ENCODE measurements around the gene MCM9. TPM values are rescaled to one million over a fixed set of nuclear protein-coding genes. Genes with fewer than 3 reads are reported as not detected.

Gene MCM9
- total and polyA plus RNA-seq, 2 donors (not counting 1 experiment from before 2014, with no cell fraction given), result 14.0 to 54.5 TPM

- H3K4me1 ChIP-seq (ENCODE audit: control insufficient read depth in 2 of 2, insufficient read depth in 2 of 2, low read length in 2 of 2), result no peaks in the 10 kb centered on the region
- no peak for TF ChIP-seq EZH2 (IDR thresholded peaks at IDR 0.05; ENCODE audit: borderline replicate concordance, insufficient read depth, low read depth, low read length, poor library complexity, severe bottlenecking)
- TF ChIP-seq CTCF (IDR thresholded peaks at IDR 0.05), result no peak
Observed at GRCh38 chr6:118764766-118765165, 170.2 kb downstream of the MCM9 start.

More at GRCh38 chr6:118764766-118765165, 170.2 kb downstream of the MCM9 start:
- intact Hi-C loops (cut with micrococcal nuclease), result no loop called here
- Histone ChIP-seq H2AFZ (ENCODE audit: insufficient read depth, low read depth, low read length, poor library complexity, severe bottlenecking) (no peak overlapping the region), H3K9me3 (ENCODE audit: control extremely low read depth in 1 of 3, control insufficient read depth in 2 of 3, insufficient read depth in 1 of 3, low read length in 2 of 3) (no peaks in the 10 kb centered on the region), H3K27me3 (replicated peaks in 1 of 4; ENCODE audit: control extremely low read depth in 1 of 4, control insufficient read depth in 3 of 4, insufficient read depth in 4 of 4, low read length in 3 of 4) (no peaks in the 10 kb centered on the region), H4K20me1 (ENCODE audit: control insufficient read depth, insufficient read depth, low read length, poor library complexity, severe bottlenecking) (no peaks in the 10 kb centered on the region), H3K79me2 (ENCODE audit: control insufficient read depth, insufficient read depth, low read length) (no peaks in the 10 kb centered on the region), H3K4me3 (ENCODE audit: control extremely low read depth in 1 of 5, extremely low read depth in 1 of 5, insufficient read depth in 1 of 5, low read depth in 2 of 5, low read length in 4 of 5) (no peak overlapping the region), H3K4me2 (replicated peaks; ENCODE audit: low read depth, low read length, poor library complexity, severe bottlenecking) (no peak overlapping the region), H3K9ac (ENCODE audit: low read length) (no peak overlapping the region), H3K36me3 (replicated peaks in 1 of 2; ENCODE audit: control extremely low read depth in 1 of 2, control insufficient read depth in 1 of 2, extremely low read depth in 1 of 2, insufficient read depth in 2 of 2, low read length in 1 of 2) (no peaks in the 10 kb centered on the region), H3K27ac (ENCODE audit: low read length in 2 of 2) (no peak overlapping the region)
- H3K4me1 Mint-ChIP-seq, result peaks cover 7% of the 10 kb centered on the region
- no peak overlapping the region for H3K27ac Mint-ChIP-seq
- peaks cover 10% of the 10 kb centered on the region for H3K27me3 Mint-ChIP-seq
- no peak for DNase-seq
- H3K9me3 Mint-ChIP-seq (ENCODE audit: insufficient read depth), result no peaks in the 10 kb centered on the region
- 51% methylated on average over 2 of the region's 3 CpGs for WGBS (ENCODE audit: insufficient coverage)
- H3K4me3 Mint-ChIP-seq, result no peak overlapping the region
- ChIA-PET POLR2A (no interaction called here), CTCF (no interaction called here)
- no peak for ATAC-seq (ENCODE audit: low read depth)

Other genes with a start within 250 kb of the MCM9 start
- gene ASF1A, start 41.0 kb downstream of the MCM9 start, total RNA-seq, result 25.3 and 27.3 TPM in 2 replicates
- 4.0 TPM in 2 replicates for gene ASF1A, start 41.0 kb downstream of the MCM9 start, polyA plus RNA-seq
- gene FAM184A, start 143.5 kb upstream of the MCM9 start, total RNA-seq, result 0.27 and 0.54 TPM in 2 replicates
- gene FAM184A, start 143.5 kb upstream of the MCM9 start, polyA plus RNA-seq, result 0.06 and 0.07 TPM in 2 replicates